IMR-90 (cell line): Measurements from ENCODE around the gene OPTN. TPM values are rescaled to one million over a fixed set of nuclear protein-coding genes. Genes with fewer than 3 reads are reported as not detected.

Source experiments
- ATAC-seq: fragments of 200-7000 bp; cut with Tn5 transposase; 2 replicates; pipeline ENCODE4 v1.9.1; 2020; ENCODE audit warnings: low read depth, mild to moderate bottlenecking, moderate library complexity
- BruUV-seq: library from RNA; stranded (reverse); fragments of 400-500 nt; replicated peaks from 2 replicates; lab custom pipeline; 2021; lab: Mats Ljungman, UMichigan
- CTCF ChIA-PET: fragments of 300-600 bp; formaldehyde crosslinking; extraction: SDS; loops from one replicate; lab custom pipeline; 2021; ENCODE audit warnings: antibody characterized with exemption; lab: Yijun Ruan, JAX
- POLR2A ChIA-PET: fragments of 300-600 bp; sonication (Branson Sonifier 250); formaldehyde crosslinking; loops from one replicate; lab custom pipeline; 2022; ENCODE audit warnings: antibody characterized with exemption; ENCODE audit not compliant: unreplicated experiment; lab: Charles Lee
- DNase-seq: peaks from one replicate; pipeline ENCODE4 v3.0.0; 2013
- H2AFZ ChIP-seq: replicated peaks from 2 replicates; pipeline ENCODE3; 2013; ENCODE audit warnings: low read length, mild to moderate bottlenecking; ENCODE audit not compliant: poor library complexity
- H2AK5ac ChIP-seq: 2 replicates; pipeline ENCODE4 v1.6.1; 2013; ENCODE audit warnings: low read depth, low read length, inconsistent platforms
- H2AK9ac ChIP-seq: replicated peaks from 2 replicates; pipeline ENCODE3; 2013; ENCODE audit warnings: mild to moderate bottlenecking, low read depth, low read length, moderate library complexity; ENCODE audit not compliant: poor library complexity
- H2BK120ac ChIP-seq: 2 replicates; pipeline ENCODE4 v1.6.1; 2013; ENCODE audit warnings: low read depth, low read length, inconsistent platforms
- H2BK15ac ChIP-seq: 3 replicates; pipeline ENCODE4 v1.6.1; 2013; ENCODE audit warnings: low read depth, low read length, inconsistent platforms
- H2BK20ac ChIP-seq: 2 replicates; pipeline ENCODE4 v1.6.1; 2013; ENCODE audit warnings: low read depth, mild to moderate bottlenecking, inconsistent platforms, low read length, moderate library complexity
- H2BK5ac ChIP-seq: 2 replicates; pipeline ENCODE4 v1.6.1; 2013; ENCODE audit warnings: mild to moderate bottlenecking, low read depth, low read length, inconsistent platforms; ENCODE audit not compliant: poor library complexity, severe bottlenecking
- H3K14ac ChIP-seq: replicated peaks from 2 replicates; pipeline ENCODE4 v1.6.1; 2013; ENCODE audit warnings: low read depth, low read length, inconsistent platforms
- H3K18ac ChIP-seq: 2 replicates; pipeline ENCODE4 v1.6.1; 2013; ENCODE audit warnings: low read depth, low read length, control low read depth
- H3K23ac ChIP-seq: 2 replicates; pipeline ENCODE4 v1.6.1; 2013; ENCODE audit warnings: low read depth, low read length, inconsistent platforms
- H3K27ac ChIP-seq: 2 replicates; pipeline ENCODE4 v1.5.1; 2013; ENCODE audit warnings: mild to moderate bottlenecking, control low read depth, low read length; ENCODE audit not compliant: insufficient read depth
- H3K27me3 ChIP-seq: 2 replicates; pipeline ENCODE4 v1.6.1; 2013; ENCODE audit warnings: low read length; ENCODE audit not compliant: control insufficient read depth, insufficient read depth
- H3K36me3 ChIP-seq: 2 replicates; pipeline ENCODE4 v1.6.1; 2013; ENCODE audit warnings: low read length, mixed read lengths; ENCODE audit not compliant: control insufficient read depth, insufficient read depth
- H3K4ac ChIP-seq: 2 replicates; pipeline ENCODE4 v1.6.1; 2013; ENCODE audit warnings: low read depth, low read length, inconsistent platforms
- H3K4me1 ChIP-seq: 2 replicates; pipeline ENCODE4 v1.6.1; 2013; ENCODE audit warnings: low read length, mixed read lengths; ENCODE audit not compliant: control insufficient read depth, insufficient read depth
- H3K4me2 ChIP-seq: 2 replicates; pipeline ENCODE4 v1.6.1; 2013; ENCODE audit warnings: low read depth, mild to moderate bottlenecking, control low read depth, low read length, moderate library complexity
- H3K4me3 ChIP-seq: 2 replicates; pipeline ENCODE4 v1.5.1; 2013; ENCODE audit warnings: low read depth, mild to moderate bottlenecking, control low read depth, low read length, moderate library complexity; ENCODE audit not compliant: insufficient read depth
- H3K56ac ChIP-seq: 2 replicates; pipeline ENCODE4 v1.6.1; 2013; ENCODE audit warnings: low read length, inconsistent platforms; ENCODE audit not compliant: insufficient read depth; ENCODE audit errors: extremely low read depth
- H3K79me1 ChIP-seq, 2 experiments: 2 replicates each; pipeline ENCODE4 v1.6.1; 2013; ENCODE audit warnings: low read length in 2 of 2, inconsistent platforms in 1 of 2, low read depth in 1 of 2
- H3K9ac ChIP-seq: 2 replicates; pipeline ENCODE4 v1.6.1; 2013; ENCODE audit warnings: low read depth, low read length, control low read depth
- H3K9me1 ChIP-seq: 2 replicates; pipeline ENCODE4 v1.6.1; 2013; ENCODE audit warnings: low read length, inconsistent platforms; ENCODE audit not compliant: insufficient read depth
- H3K9me3 ChIP-seq: 2 replicates; pipeline ENCODE4 v1.6.1; 2013; ENCODE audit warnings: low read length; ENCODE audit not compliant: control insufficient read depth, insufficient read depth
- H4K20me1 ChIP-seq: 2 replicates; pipeline ENCODE4 v1.6.1; 2013; ENCODE audit warnings: low read length, inconsistent platforms; ENCODE audit not compliant: insufficient read depth
- H4K5ac ChIP-seq: 2 replicates; pipeline ENCODE4 v1.6.1; 2013; ENCODE audit warnings: mild to moderate bottlenecking, low read depth, low read length, control low read depth
- H4K8ac ChIP-seq, 2 experiments: 2 replicates each; pipeline ENCODE4 v1.6.1; 2013; ENCODE audit warnings: low read depth in 2 of 2, low read length in 2 of 2, control low read depth in 1 of 2, inconsistent platforms in 1 of 2
- H4K91ac ChIP-seq: 2 replicates; pipeline ENCODE4 v1.6.1; 2013; ENCODE audit warnings: low read depth, low read length, inconsistent platforms; ENCODE audit not compliant: insufficient read depth
- FOS ChIP-seq: fragments of 150-350 bp; IDR thresholded peaks from 2 replicates; pipeline ENCODE4 v1.6.1; 2016; ENCODE audit warnings: low read depth, low read length
- WGBS, 2 experiments: methylation state at CpG; one replicate each; pipeline versions ENCODE4 v1.1.5 to v1.1.7; 2013; ENCODE audit warnings: missing lambda C conversion rate in 2 of 2; ENCODE audit not compliant: insufficient read length in 1 of 2; ENCODE audit errors: extremely low coverage in 2 of 2; 5-methylcytosine and 5-hydroxymethylcytosine counted together
- dilution Hi-C: fragments of 300-500 bp; cut with HindIII; formaldehyde crosslinking; loops from one replicate; pipeline ENCODE4 v1.14.3; 2018; ENCODE audit warnings: low sequenced_read_pairs; ENCODE audit not compliant: unreplicated experiment
- in situ Hi-C: fragments of 300-500 bp; cut with MboI; formaldehyde crosslinking; loops from 3 replicates; pipeline ENCODE4 v1.14.3; 2019; ENCODE audit warnings: low sequenced_read_pairs, inconsistent platforms, mixed read lengths
- intact Hi-C: fragments of 100-400 bp; cut with micrococcal nuclease; formaldehyde crosslinking; loops from 2 replicates; pipeline ENCODE4 v1.10.0; 2022
- polyA plus RNA-seq, 3 experiments: library from polyadenylated mRNA; depleted of rRNA; stranded (reverse); fragments of >200 nt; gene quantifications; 2 replicates each; pipeline ENCODE4 v1.2.3, GENCODE V29; 2012; ENCODE audit warnings: low replicate concordance in 1 of 3
- total RNA-seq: library from RNA; depleted of rRNA; stranded (reverse); fragments of >200 nt; gene quantifications from 2 replicates; pipeline ENCODE4 v1.2.3, GENCODE V29; 2012

Gene OPTN
- total and polyA plus RNA-seq, 2 of the 4 experiments (the other 2 are of a cell fraction), result 34.8 to 41.4 TPM

GRCh38 chr10:13113544-13113943, 13.6 kb downstream of the OPTN start:
- H3K36me3 ChIP-seq, result peaks cover 56% of the 10 kb centered on the region
- no peak for TF ChIP-seq FOS
- H3K27me3 ChIP-seq, result no peaks in the 10 kb centered on the region
- ATAC-seq (no peak), DNase-seq (no peak)
- H2AK5ac ChIP-seq, result no peak overlapping the region
- H3K27ac ChIP-seq, result no peak overlapping the region
- H2AK9ac ChIP-seq, result no peak overlapping the region
- no peak overlapping the region for H2BK15ac ChIP-seq
- no peak overlapping the region for H2BK120ac ChIP-seq
- no peak overlapping the region for H2BK20ac ChIP-seq
- H4K91ac ChIP-seq, result no peak overlapping the region
- H3K9me1 ChIP-seq, result 0 out of 2 replicates have a peak, but pooled peaks cover 2% of the 10 kb centered on the region
- H3K56ac ChIP-seq, result no peak overlapping the region
- H3K9ac ChIP-seq, result no peak overlapping the region
- no peak overlapping the region for H2AFZ ChIP-seq
- H3K4me3 ChIP-seq, result no peak overlapping the region
- H3K9me3 ChIP-seq, result no peaks in the 10 kb centered on the region
- no TSS peak for BruUV-seq
- no peak overlapping the region for H3K4ac ChIP-seq
- no peak overlapping the region for H4K5ac ChIP-seq
- 60% methylated on average over 1 of the region's 6 CpGs; no CpG with 5 or more reads in 1 of the 2 experiments for WGBS, 2 experiments
- no peak overlapping the region for H4K8ac ChIP-seq
- peaks cover 3% of the 10 kb centered on the region; the same call in 1 of the 2 replicates for H3K4me1 ChIP-seq
- H2BK5ac ChIP-seq, result no peak overlapping the region
- dilution Hi-C loops, result no loop called here
- H3K79me1 ChIP-seq, result peaks cover 23 to 26% of the 10 kb centered on the region in 2 experiments
- in situ Hi-C loops, result no loop called here
- POLR2A ChIA-PET, result no interaction called here
- CTCF ChIA-PET, result no interaction called here
- no peak overlapping the region for H3K4me2 ChIP-seq
- H3K14ac ChIP-seq, result no peak overlapping the region
- H3K18ac ChIP-seq, result no peak overlapping the region
- intact Hi-C loops, result no loop called here
- no peak overlapping the region for H3K23ac ChIP-seq
- no peaks in the 10 kb centered on the region; the same call in 1 of the 2 replicates for H4K20me1 ChIP-seq
